SJCRH30 (cell line): Measurements from ENCODE around the gene ETS1. TPM values are rescaled to one million over a fixed set of nuclear protein-coding genes. Genes with fewer than 3 reads are reported as not detected.

Source experiments
- DNase-seq, 2 experiments: peaks; one replicate each; pipeline ENCODE4 v3.0.0-alpha.2; 2015 to 2020
- H3K27ac ChIP-seq: fragments of 250-450 bp; sonication (Bioruptor Pico); 2 replicates; pipeline ENCODE4 v1.5.1; 2020; ENCODE audit warnings: mild to moderate bottlenecking, moderate library complexity
- H3K27me3 ChIP-seq: fragments of 250-450 bp; sonication (Bioruptor Pico); 2 replicates; pipeline ENCODE4 v1.5.1; 2020; ENCODE audit warnings: mild to moderate bottlenecking, moderate library complexity
- H3K36me3 ChIP-seq: fragments of 250-450 bp; sonication (Bioruptor Pico); 2 replicates; pipeline ENCODE4 v1.5.1; 2020; ENCODE audit warnings: mild to moderate bottlenecking, moderate library complexity
- H3K4me1 ChIP-seq: fragments of 250-450 bp; sonication (Bioruptor Pico); 2 replicates; pipeline ENCODE4 v1.5.1; 2020; ENCODE audit warnings: mild to moderate bottlenecking, moderate library complexity
- H3K4me3 ChIP-seq: fragments of 250-450 bp; sonication (Bioruptor Pico); 2 replicates; pipeline ENCODE4 v1.5.1; 2020; ENCODE audit warnings: mild to moderate bottlenecking, moderate library complexity
- H3K9me3 ChIP-seq: fragments of 250-450 bp; sonication (Bioruptor Pico); replicated peaks from 2 replicates; pipeline ENCODE4 v1.5.1; 2020; ENCODE audit warnings: mild to moderate bottlenecking, moderate library complexity
- total RNA-seq: library from RNA; depleted of rRNA; stranded (reverse); fragments of >200 nt; shearing (Covaris generic); gene quantifications from 2 replicates; pipeline ENCODE4 v1.2.3, GENCODE V29; 2014

ETS1 gene
- total RNA-seq, 1 experiment from 2014 or later = 43.9 TPM

DNA sequence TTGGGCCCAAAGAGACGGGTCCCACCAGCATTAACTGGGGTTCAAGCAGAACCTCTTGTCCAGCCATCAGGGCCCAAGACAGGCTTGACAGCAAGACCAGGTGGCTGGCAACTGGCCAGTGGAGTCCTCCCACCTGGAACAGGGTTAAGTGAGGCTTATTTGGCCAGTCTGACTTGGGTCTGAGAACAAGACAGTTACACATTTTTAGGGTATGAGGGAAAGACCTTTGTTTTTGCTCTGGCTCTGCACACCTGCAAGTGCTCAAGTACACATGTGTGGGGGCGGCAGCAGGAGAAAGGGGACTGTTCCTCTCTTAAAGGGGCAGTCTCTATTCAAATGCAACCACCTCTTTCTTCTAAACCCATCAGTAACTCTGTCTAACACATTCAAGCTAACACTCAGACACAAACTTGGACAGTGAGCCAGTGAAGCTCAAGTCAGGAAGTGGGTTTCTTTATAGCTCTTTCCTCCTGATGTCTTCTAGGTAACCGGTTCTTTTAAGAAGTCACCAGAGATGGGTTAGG, 116.2 kb downstream of the ETS1 start:
- no peaks in the 10 kb centered on the region for H3K27me3 ChIP-seq
- H3K4me1 ChIP-seq = no peaks in the 10 kb centered on the region
- DNase-seq = no peak
- peaks cover 5% of the 10 kb centered on the region; the same call in 1 of the 2 replicates for H3K36me3 ChIP-seq
- H3K9me3 ChIP-seq = no peaks in the 10 kb centered on the region
- no peak overlapping the region for H3K27ac ChIP-seq
- no peak overlapping the region for H3K4me3 ChIP-seq

DNA sequence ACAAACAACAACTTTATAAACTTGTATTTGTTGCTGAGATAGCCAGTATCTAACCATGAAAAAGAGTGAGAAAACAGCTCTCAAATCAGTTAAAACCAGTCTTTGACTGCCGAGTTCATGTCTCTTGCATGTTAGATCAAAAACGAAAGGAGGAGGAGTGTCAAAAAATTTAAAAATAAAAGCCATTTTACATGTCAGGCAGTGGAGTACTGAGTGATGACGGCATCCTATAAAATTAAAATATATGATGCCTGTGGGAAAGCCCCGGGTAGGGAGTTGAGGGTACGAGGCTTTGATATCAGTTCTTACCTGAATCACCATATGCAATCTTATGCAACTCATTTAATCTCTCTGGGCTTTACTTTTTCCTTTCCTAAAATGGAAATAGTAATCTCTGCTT, 117.3 kb downstream of the ETS1 start:
- DNase-seq = no peak
- no peaks in the 10 kb centered on the region for H3K27me3 ChIP-seq
- H3K36me3 ChIP-seq = no peaks in the 10 kb centered on the region; the same call in 1 of the 2 replicates
- no peak overlapping the region for H3K27ac ChIP-seq
- no peaks in the 10 kb centered on the region for H3K4me1 ChIP-seq
- no peaks in the 10 kb centered on the region for H3K9me3 ChIP-seq
- no peak overlapping the region for H3K4me3 ChIP-seq

DNA sequence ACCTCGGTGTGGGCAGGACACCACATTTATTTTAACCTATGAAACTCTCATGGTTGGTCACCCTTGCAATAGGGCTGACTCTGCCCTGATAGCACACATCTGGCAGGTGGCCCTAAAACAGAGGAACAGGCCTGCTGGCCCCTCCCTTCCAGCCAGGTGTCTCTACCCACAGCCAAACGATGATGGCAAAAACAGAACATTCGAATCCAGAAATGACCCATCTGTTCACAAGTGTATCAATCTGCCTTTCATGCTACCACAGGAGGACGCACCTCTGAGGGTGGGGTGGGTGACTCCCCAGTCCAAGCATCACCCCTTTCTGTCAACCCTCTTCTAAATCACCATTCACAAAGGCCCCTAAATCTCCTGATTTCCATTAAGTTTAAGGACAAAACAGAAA, 118.1 kb downstream of the ETS1 start:
- Histone ChIP-seq H3K27ac (no peak overlapping the region), H3K4me1 (no peaks in the 10 kb centered on the region), H3K4me3 (no peak overlapping the region), H3K9me3 (no peaks in the 10 kb centered on the region), H3K27me3 (no peaks in the 10 kb centered on the region), H3K36me3 (no peaks in the 10 kb centered on the region; the same call in 1 of the 2 replicates)
- no peak for DNase-seq

DNA sequence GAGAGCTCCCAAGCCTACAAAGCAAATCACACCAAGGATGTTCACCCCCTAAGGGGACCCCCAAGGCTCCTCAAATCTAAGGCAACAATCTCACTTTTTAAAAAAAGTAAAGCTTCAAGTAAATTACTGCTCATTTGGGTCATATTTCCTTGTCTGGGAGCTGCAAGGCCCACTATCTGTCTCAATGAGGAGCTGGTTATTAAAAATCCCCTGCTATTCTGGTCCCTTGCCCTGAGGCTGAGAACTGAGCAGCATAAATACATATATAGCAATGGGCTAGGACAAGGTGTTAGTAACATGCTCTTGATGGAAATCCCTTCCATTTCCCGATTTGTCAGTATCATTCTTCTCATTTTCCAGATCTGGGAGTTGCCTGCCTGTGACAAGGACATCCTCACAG, 119.2 kb downstream of the ETS1 start:
- no peak for DNase-seq
- no peaks in the 10 kb centered on the region for H3K4me1 ChIP-seq

DNA sequence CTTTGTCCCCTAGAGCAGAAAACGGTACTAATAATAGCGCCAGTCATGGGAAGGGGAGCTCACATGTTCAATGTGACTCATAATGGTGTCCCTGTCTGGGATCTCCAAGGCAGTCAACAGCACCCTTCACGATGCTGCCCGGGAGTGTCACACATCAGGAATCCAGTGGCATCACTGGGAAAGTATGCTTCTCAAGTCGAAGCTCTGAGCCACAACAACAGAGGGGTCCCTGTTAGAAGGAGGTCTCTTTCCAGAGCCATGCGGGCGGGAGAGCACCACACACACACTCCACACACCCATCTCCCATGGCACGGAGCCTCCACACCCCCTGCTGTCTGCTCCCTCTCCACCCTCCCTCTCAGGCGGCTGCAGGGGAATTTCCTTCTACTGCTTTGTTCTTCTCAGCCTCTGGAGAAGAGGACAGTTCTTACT, 119.7 kb downstream of the ETS1 start:
- no peak overlapping the region for H3K4me3 ChIP-seq
- H3K36me3 ChIP-seq = peaks cover 4% of the 10 kb centered on the region; the same call in 1 of the 2 replicates

More for the DNA sequence above, 119.2 kb downstream of the ETS1 start:
- peak overlapping the region; percentile 61 for H3K27ac ChIP-seq
- no peaks in the 10 kb centered on the region for H3K27me3 ChIP-seq
- no peak overlapping the region for H3K4me3 ChIP-seq
- no peaks in the 10 kb centered on the region for H3K9me3 ChIP-seq
- H3K36me3 ChIP-seq = peaks cover under 1% of the 10 kb centered on the region; the same call in 1 of the 2 replicates

DNA sequence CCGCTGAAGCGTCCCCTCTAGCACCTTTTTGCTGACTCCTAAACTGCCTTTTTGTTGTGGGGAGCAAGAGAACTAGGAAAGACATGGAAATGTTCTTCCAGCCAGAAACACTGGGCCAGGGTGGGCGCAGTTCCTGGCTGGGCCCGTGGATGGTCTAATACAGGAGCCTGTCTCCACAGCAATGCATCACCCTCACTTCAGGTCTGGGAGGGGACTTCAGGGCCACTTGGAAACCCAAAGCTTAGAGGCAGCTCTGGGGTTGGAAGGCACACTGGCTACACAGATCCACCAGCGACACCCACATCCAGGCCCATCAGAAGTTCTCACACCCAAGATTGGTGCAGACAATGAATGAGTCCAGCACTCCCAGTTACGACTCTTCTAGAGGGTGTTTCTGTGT, 120.3 kb downstream of the ETS1 start:
- no peaks in the 10 kb centered on the region for H3K9me3 ChIP-seq
- peak overlapping the region; percentile 61 for H3K27ac ChIP-seq
- H3K36me3 ChIP-seq = peaks cover 5% of the 10 kb centered on the region; the same call in 1 of the 2 replicates
- H3K4me3 ChIP-seq = no peak overlapping the region
- no peaks in the 10 kb centered on the region for H3K27me3 ChIP-seq
- H3K4me1 ChIP-seq = no peaks in the 10 kb centered on the region
- no peak for DNase-seq

More for the DNA sequence above, 119.7 kb downstream of the ETS1 start:
- DNase-seq = peak; percentile 42 to 58
- Histone ChIP-seq H3K4me1 (no peaks in the 10 kb centered on the region), H3K27ac (peak overlapping the region; percentile 61), H3K9me3 (no peaks in the 10 kb centered on the region), H3K27me3 (no peaks in the 10 kb centered on the region)

DNA sequence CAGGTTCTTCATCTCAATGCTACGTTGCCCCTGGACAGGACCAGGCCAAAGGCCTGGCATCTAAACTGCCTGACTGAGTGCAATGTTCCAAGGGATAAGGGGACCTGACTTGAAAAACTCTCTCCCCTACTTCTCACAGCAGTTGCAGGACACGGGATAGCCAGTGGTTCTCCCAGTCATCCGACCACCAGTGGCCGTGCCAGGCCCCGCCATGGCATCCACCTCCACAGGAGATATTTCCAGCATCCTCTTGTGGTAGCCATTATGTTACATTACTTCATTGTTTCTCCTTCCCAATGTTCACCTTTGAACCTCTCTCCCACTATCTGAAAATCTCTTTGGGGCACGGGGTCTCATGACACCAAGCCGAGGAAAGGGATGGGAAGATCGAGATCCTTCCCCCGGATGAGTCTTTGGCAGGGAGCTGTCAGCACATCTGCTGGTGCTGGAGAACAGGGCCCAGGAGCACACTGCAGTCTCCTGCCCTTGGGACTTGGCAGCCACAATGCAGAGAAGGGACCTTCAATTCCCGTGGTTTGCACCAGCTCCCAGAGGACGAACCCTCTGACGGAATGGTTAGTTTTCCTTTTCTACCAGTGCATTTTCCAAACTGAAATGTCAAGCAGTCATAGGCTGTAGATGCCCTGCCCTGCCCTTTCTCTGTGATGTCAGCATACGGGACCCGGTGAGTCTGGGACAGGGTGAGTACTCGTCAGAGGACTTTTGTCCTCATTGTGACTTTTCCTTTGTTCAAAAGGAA, 121.2 kb downstream of the ETS1 start:
- no peaks in the 10 kb centered on the region for H3K4me1 ChIP-seq
- no peak overlapping the region for H3K4me3 ChIP-seq
- no peak overlapping the region for H3K27ac ChIP-seq
- no peak for DNase-seq
- H3K36me3 ChIP-seq = peaks cover 9% of the 10 kb centered on the region
- H3K9me3 ChIP-seq = no peaks in the 10 kb centered on the region
- no peaks in the 10 kb centered on the region for H3K27me3 ChIP-seq

DNA sequence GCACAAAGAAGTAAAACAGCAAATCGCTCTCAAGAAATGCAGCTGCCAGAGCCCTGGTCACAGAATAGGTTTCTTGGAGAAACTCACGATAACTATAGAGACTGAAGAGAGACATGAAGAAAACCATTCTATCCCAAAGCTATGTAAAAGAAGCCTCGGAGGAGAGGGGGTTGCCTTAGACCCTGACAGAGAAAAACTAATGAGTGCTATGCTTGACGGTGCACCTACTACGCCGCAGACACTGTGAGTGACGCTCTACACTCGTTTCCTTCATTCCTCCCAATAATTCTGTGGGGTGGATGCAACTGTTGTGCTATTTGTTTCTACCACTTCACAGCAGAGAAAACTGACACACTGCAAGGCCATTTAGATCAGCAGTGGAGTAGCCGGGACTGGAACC, 121.8 kb downstream of the ETS1 start:
- Histone ChIP-seq H3K27me3 (no peaks in the 10 kb centered on the region), H3K36me3 (peaks cover 11% of the 10 kb centered on the region), H3K4me1 (no peaks in the 10 kb centered on the region), H3K4me3 (no peak overlapping the region), H3K9me3 (no peaks in the 10 kb centered on the region), H3K27ac (no peak overlapping the region)
- no peak for DNase-seq

DNA sequence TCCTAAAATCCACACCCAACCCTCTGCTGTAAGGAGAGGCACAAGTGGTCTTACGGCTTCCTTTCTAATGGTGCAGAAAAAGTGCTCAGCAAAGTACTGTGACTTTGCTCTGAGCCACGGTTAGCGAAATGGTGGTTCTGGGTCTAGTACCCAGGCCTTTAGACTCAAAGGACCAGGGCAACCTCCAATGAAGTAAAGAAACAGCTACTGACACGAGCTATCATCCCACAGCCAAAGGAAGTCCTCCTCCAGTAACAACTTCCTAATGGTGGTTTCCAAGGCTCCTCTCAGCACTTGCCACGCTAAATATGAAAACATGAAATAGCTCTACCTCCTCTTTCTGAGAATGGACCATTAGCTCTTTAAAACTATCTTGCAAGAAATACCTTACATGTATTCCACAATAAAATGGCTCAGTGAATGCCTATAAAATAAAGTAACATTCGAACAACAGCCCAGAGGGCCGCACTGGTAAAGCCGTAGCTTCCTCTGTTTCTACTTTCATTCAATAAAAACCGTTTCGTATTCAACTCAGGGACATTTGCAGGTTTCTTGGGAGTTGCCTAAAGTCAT, 122.4 kb downstream of the ETS1 start:
- Histone ChIP-seq H3K4me3 (no peak overlapping the region), H3K36me3 (peaks cover 11% of the 10 kb centered on the region), H3K9me3 (no peaks in the 10 kb centered on the region), H3K4me1 (no peaks in the 10 kb centered on the region), H3K27ac (no peak overlapping the region), H3K27me3 (no peaks in the 10 kb centered on the region)
- no peak for DNase-seq

DNA sequence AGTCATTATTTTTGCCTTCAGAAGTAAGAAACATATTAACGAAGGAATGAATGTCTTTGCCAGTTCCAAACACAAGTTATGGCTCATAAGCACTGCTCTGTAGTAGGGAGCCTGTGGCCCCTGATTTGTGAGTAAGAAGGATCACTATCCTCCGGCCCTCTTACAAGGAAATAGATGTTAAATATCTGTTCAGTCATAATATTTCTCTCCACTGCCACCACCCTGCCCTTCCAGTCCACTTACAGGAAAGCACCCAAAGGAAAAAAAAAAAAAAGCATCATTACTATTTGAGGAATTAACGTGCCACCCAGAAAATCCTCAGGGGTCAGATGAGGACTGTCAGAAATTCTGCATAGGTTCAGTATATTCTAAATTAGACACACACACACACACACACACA, 123.4 kb downstream of the ETS1 start:
- DNase-seq = no peak
- H3K36me3 ChIP-seq = peaks cover 16% of the 10 kb centered on the region
- H3K9me3 ChIP-seq = no peaks in the 10 kb centered on the region
- no peak overlapping the region for H3K27ac ChIP-seq
- H3K4me1 ChIP-seq = no peaks in the 10 kb centered on the region
- H3K4me3 ChIP-seq = no peak overlapping the region
- H3K27me3 ChIP-seq = no peaks in the 10 kb centered on the region

DNA sequence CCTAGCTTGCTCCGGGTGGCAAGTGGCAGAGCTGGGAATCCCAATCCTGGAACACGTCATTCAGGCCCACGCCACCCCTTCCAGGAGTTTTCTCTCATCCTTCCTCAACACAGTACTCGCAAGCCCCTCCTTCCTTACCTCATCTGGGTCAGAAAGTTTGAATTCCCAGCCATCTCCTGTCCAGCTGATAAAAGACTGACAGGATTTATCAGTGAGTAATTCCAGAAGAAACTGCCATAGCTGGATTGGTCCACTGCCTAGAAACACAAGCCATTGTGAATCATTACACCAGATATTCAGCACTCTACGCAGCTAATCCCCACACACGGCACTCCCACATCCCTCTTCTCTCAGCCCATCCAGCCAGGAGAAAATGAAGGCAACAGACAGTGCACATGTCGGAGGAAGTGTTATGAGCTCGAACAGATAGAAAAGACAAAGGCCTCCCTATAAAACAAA, 124.0 kb downstream of the ETS1 start:
- H3K9me3 ChIP-seq = no peaks in the 10 kb centered on the region
- no peak overlapping the region for H3K4me3 ChIP-seq
- DNase-seq = no peak
- peaks cover 16% of the 10 kb centered on the region for H3K36me3 ChIP-seq
- no peaks in the 10 kb centered on the region for H3K27me3 ChIP-seq
- H3K4me1 ChIP-seq = no peaks in the 10 kb centered on the region
- H3K27ac ChIP-seq = no peak overlapping the region

DNA sequence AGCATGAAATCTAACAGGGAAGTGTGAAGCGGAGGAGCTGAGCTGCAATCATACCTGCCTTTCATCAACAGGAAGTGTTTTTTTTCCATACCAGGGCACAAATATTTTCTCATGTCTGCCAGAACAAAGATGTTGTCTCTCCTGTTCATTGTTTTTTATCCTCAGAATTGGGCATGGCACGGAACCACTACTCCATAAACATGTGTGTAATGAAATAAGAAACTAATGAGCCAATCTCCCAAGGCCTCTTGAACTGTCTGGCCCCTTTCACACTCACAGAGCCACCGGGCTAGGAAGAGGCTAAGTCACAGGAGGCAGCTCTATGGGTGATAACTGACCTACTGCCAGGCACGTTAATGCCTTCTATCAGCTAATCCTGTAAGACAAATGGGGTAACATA, 124.4 kb downstream of the ETS1 start:
- H3K36me3 ChIP-seq = peaks cover 16% of the 10 kb centered on the region
- H3K27me3 ChIP-seq = no peaks in the 10 kb centered on the region
- H3K9me3 ChIP-seq = no peaks in the 10 kb centered on the region
- no peak for DNase-seq
- no peak overlapping the region for H3K4me3 ChIP-seq
- no peak overlapping the region for H3K27ac ChIP-seq
- no peaks in the 10 kb centered on the region for H3K4me1 ChIP-seq

DNA sequence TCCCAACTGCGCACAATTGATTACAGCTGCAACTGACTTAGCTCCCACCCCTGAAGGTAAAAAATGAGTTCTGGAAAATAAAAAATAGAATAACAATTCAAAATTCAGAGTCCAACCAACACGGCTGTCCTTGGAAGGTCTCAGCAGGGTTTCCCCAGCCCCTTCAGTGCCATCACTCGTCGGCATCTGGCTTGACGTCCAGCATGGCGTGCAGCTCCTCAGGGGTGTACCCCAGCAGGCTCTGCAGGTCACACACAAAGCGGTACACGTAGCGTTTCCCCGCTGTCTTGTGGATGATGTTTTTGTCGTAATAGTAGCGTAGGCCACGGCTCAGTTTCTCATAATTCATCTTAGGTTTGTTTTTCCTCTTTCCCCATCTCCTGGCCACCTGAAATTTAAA, 125.2 kb downstream of the ETS1 start:
- Histone ChIP-seq H3K27me3 (no peaks in the 10 kb centered on the region), H3K36me3 (peaks cover 16% of the 10 kb centered on the region), H3K4me3 (no peak overlapping the region), H3K27ac (no peak overlapping the region), H3K9me3 (no peaks in the 10 kb centered on the region), H3K4me1 (no peaks in the 10 kb centered on the region)
- DNase-seq = no peak

DNA sequence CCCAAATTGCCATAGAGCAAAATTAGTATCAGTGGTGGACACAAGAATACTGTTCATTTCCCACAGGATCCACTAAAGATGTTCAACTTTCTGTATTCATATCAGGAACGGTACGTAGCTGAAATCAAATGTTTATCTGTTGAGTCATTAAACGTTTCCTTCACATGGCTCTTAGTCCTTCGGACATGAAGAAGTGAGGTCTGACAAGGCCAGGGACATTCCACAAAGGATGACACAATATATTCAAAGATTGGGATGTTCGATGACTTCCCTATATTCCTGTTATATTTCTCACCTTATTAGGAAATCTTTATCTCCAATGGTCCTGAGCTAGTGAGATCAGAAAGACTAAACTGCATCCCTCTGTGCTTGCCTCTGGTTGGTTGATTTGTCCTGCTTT, 129.0 kb downstream of the ETS1 start:
- Histone ChIP-seq H3K27ac (no peak overlapping the region), H3K36me3 (peaks cover 16% of the 10 kb centered on the region), H3K27me3 (no peaks in the 10 kb centered on the region), H3K9me3 (no peaks in the 10 kb centered on the region), H3K4me3 (no peak overlapping the region), H3K4me1 (no peaks in the 10 kb centered on the region)
- no peak for DNase-seq

DNA sequence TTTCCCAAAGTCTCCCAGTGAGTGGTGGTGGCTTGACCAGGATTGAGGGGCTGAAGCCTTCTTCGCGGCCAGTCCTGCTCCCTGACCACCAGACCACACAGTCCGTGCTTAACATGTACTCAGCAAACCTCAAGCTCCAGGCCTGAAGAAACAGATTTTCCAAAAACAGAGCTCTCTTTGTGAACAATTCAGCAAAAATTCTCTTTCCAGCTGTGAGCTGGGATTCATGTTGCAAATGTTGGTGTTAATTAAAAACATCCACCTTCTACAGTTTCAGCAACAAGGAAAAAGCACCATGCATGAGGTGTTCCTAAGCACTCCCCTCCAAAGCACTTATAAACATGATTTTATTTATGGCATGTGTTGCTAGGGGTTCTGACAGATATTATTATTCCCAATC, 129.5 kb downstream of the ETS1 start:
- H3K9me3 ChIP-seq = no peaks in the 10 kb centered on the region
- H3K4me3 ChIP-seq = no peak overlapping the region
- H3K36me3 ChIP-seq = peaks cover 13% of the 10 kb centered on the region
- DNase-seq = no peak
- no peaks in the 10 kb centered on the region for H3K27me3 ChIP-seq
- no peaks in the 10 kb centered on the region for H3K4me1 ChIP-seq
- no peak overlapping the region for H3K27ac ChIP-seq
